GM18505 (cell line): ENCODE results near the gene ACP7.
"Not testable (repeated sequence)": the region's sequence is repeated elsewhere in the genome, so short reads cannot be mapped to it uniquely, and the experiment has no call there.

ENCODE experiments used
- ATAC-seq: cut with Tn5 transposase; IDR thresholded peaks from one replicate; pipeline ENCODE4 v1.9.1; 2021; ENCODE audit not compliant: unreplicated experiment
- POLR2A ChIP-seq: IDR thresholded peaks from 4 replicates; pipeline ENCODE4 v1.6.1; 2011; ENCODE audit warnings: borderline replicate concordance; ENCODE audit not compliant: insufficient read depth, insufficient read length; ENCODE audit errors: extremely low read depth

ACP7 gene

GRCh38 chr19:39084732-39085080 lies 538 bp downstream of the ACP7 start:
- ATAC-seq, result no peak
- no peak for TF ChIP-seq POLR2A

- no peak for ATAC-seq
- TF ChIP-seq POLR2A, result no peak
Observed at GRCh38 chr19:39085392-39085791, 1.2 kb downstream of the ACP7 start.

DNA sequence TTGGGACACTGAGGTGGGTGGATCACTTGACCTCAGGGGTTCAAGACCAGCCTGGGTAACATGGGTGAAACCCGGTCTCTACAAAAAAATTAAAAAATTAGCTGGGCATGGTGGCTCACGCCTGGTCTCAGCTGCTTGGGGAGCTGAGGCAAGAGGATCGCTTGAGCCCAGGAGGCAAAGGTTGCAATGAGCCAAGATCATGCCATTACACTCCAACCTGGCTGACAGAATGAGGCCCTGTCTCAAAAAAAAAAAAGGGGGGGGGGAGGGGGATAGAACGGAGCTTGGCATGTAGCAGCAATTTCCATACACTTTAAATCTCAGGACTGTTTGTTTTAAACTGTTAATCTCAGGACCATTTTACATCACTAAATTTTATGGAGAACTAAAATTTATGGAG lies 2.2 kb downstream of the ACP7 start:
- no peak for TF ChIP-seq POLR2A

DNA sequence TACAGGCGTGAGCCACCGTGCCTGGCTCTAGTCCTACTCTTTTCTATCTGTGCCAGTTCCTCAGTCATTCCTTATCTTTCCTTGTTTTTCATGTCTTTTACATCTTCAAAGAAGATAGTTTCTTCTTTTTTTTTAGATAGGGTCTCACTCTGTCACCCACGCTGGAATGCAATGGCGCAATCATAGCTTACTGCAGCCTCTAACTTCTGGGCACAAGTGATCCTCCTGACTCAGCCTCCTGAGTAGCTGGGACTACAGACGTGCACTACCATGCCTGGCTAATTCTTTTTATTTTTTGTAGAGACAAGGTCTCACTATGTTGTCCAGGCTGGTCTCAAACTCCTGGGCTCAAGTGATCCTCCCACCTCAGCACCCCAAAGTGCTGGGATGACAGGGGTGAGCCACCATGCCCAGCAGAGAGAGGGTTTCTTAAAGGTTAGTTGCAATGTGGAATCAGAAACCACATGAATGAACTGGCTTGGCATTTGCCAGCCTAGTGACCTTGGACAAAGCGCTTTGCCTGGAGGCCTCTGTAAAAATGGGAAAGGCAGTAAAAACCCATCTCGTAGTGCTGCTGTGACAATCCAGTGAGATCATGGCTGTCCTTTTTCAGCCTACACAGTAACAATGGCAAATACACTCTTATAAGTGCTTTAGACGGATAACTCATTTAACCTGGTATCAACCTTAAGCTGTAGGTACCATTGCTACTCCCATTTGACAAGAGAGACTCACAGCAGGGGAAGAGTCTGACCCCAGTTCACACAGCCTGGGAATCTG lies 3.9 kb downstream of the ACP7 start:
- TF ChIP-seq POLR2A, result no peak
- no peak for ATAC-seq

More for the DNA sequence above, 2.2 kb downstream of the ACP7 start:
- ATAC-seq, result no peak

- ATAC-seq, result not testable (repeated sequence)
Observed at GRCh38 chr19:39090016-39090415, 5.8 kb downstream of the ACP7 start.

- ATAC-seq, result no peak
- TF ChIP-seq POLR2A, result no peak
Observed at GRCh38 chr19:39090881-39091280, 6.7 kb downstream of the ACP7 start.

DNA sequence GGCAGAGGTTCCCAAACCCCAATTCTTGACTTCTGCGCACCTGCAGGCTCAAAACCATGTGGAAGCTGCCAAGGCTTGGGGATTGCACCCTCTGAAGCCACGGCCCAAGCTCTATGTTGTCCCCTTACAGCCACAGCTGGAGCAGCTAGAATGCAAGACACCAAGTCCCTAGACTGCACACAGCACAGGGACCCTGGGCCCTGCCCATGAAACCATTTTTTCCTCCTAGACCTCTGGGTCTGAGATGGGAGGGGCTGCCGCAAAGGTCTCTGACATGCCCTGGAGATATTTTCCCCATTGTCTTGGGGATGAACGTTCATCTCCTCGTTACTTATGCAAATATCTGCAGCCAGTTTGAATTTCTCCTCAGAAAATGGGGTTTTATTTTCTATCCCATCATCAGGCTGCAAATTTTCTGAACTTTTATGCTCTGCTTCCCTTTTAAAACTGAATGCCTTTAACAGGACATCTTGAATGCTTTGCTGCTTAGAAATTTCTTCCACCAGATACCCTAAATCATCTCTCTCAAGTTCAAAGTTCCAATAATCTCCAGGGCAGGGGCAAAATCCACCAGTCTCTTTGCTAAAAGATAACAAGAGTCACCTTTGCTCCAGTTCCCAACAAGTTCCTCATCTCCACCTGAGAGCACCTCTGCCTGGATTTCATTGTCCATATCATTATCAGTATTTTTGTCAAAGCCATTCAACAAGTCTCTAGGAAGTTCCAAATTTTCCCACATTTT lies 11.8 kb downstream of the ACP7 start:
- not testable (repeated sequence) for ATAC-seq

DNA sequence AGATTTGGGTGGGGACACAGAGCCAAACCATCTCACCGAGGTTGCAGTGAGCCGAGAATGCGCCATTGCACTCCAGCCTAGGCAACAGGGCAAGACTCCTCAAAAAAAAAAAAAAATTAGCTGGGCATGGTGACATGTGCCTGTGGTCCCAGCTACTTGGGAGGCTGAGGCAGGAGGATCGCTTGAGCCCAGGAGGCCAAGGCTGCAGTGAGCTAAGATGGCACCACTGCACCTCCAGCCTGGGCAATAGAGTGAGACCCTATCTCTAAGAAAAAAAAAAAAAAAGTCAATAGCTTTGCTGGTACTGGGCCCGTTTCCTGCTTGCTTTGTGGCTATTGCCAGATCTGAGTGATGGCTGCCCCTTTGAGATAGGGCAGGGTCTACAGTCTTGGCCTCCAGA lies 13.1 kb downstream of the ACP7 start:
- no peak for TF ChIP-seq POLR2A
- no peak for ATAC-seq

DNA sequence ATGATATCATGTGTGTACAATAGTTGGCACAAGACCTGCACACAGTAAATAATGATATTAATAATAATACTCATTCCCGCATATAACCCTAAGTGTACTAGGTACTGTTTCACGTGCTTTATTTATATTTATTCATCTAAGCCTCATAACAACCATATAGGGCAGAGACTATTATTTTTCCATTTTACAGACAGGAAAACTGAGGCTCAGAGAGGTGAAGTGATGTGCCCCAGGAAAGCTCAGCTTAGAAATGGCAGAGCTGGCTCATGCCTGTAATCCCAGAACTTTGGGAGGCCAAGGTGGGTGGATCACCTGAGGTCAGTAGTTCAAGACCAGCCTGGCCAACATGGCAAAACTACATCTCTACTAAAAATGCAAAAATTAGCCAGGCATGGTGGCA lies 13.6 kb downstream of the ACP7 start:
- no peak for TF ChIP-seq POLR2A
- no peak for ATAC-seq

GRCh38 chr19:39098365-39099269 lies 14.4 kb downstream of the ACP7 start:
- TF ChIP-seq POLR2A, result no peak
- ATAC-seq, result no peak

GRCh38 chr19:39099341-39099740 lies 15.2 kb downstream of the ACP7 start:
- no peak for TF ChIP-seq POLR2A

GRCh38 chr19:39100500-39101166 lies 16.5 kb downstream of the ACP7 start:
- no peak for ATAC-seq
- no peak for TF ChIP-seq POLR2A

More at GRCh38 chr19:39099341-39099740, 15.2 kb downstream of the ACP7 start:
- no peak for ATAC-seq

- ATAC-seq, result no peak
- no peak for TF ChIP-seq POLR2A
Observed at GRCh38 chr19:39103151-39103550, 19.0 kb downstream of the ACP7 start.
